GM18508 (cell line): ENCODE data around the gene BRCA1.
"Not testable (repeated sequence)": the region's sequence is repeated elsewhere in the genome, so short reads cannot be mapped to it uniquely, and the experiment has no call there.

Experiments
- ATAC-seq: cut with Tn5 transposase; IDR thresholded peaks from one replicate; pipeline ENCODE4 v1.9.1; 2021; ENCODE audit warnings: moderate number of reproducible peaks; ENCODE audit not compliant: insufficient read depth, unreplicated experiment

Gene BRCA1

DNA sequence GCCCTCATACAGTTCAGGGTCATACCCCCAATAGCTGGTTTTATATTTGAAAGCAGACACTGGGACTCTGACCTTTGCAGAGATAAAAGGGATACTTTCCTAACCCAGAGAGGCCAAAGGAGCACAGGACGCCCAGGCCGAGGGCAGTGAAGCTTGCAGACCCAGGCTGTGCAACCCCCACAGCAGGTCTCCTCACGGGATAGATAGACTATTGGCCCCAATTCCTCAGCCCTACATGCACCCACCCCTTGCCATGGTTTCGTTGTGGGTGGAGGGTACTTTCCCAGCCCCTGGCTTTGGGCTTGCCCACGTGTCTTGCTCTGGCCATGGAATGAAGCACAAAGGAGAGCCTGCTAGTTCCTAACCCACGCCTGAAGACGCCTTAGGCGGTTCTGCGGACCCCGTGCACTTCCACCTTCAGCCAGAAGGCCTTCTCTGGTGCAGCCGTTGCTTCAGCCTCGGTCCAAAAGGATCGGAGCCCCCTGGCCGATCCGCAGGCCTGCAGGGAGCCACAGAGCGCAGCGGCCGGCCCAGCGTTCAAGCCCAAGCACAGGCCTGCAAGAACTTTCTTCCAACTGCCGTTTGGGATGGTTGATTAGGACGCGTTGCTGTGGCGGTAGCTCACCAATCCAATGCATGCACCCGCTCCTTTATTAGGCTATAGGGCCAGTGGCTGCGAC is 9.8 kb upstream of the BRCA1 start:
- ATAC-seq, result no peak

DNA sequence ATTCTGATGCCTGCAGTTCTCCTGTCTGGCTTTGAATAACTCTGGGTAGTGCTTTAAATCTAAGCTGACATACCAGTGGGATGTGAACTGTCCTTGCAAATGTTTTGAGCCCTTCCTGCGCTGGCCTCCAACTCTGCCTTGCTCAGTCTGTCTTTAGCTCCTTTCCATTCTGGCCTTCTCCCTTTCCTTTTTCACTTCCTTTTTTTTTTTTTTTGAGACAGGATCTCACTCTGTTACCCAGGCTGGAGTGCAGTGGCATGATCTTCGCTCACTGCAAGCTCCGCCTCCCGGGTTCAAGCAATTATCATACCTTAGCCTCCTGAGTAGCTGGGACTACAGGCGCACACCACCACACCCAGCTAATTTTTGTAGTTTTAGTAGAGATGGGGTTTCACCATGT is 8.3 kb upstream of the BRCA1 start:
- ATAC-seq, result not testable (repeated sequence)

DNA sequence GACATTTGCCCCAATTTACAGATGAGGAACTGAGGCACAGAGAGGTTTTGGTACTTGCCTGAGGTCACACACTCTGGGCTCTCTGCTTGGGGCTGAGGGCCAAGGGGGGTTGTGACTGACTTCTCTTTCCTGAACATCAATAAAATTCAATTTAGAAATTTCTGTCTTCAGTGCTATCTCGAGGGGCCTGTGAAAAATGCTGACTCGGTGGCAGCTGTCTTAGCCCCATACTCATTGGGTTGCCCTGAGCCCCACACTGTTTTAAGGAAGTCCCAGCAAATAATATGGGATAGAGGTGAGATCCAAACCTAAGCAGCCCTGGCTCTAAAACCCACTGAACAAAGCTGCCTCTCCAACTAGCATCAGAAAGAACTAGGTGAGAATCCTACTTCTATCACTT is 7.0 kb upstream of the BRCA1 start:
- no peak for ATAC-seq

DNA sequence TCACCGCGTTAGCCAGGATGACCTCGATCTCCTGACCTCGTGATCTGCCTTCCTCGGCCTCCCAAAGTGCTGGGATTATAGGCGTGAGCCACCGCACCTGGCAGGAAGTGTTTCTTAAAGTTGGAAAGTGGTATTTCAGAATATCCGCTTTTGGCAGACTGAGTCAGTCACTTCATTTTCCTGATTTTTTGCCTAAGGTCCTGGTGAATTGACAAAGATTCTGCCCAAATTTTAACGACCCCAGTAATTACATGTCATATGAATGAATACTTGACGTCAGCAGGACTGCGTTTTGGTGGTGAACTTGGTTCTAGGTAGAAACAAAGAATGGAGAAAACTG is 4.5 kb upstream of the BRCA1 start:
- no peak for ATAC-seq

GRCh38 chr17:43127333-43127876 is 2.2 kb upstream of the BRCA1 start:
- not testable (repeated sequence) for ATAC-seq

GRCh38 chr17:43126911-43127290 is 1.7 kb upstream of the BRCA1 start:
- ATAC-seq, result no peak

- ATAC-seq, result no peak
These were observed 1.1 kb upstream of the BRCA1 start for GRCh38 chr17:43125967-43126910.

DNA sequence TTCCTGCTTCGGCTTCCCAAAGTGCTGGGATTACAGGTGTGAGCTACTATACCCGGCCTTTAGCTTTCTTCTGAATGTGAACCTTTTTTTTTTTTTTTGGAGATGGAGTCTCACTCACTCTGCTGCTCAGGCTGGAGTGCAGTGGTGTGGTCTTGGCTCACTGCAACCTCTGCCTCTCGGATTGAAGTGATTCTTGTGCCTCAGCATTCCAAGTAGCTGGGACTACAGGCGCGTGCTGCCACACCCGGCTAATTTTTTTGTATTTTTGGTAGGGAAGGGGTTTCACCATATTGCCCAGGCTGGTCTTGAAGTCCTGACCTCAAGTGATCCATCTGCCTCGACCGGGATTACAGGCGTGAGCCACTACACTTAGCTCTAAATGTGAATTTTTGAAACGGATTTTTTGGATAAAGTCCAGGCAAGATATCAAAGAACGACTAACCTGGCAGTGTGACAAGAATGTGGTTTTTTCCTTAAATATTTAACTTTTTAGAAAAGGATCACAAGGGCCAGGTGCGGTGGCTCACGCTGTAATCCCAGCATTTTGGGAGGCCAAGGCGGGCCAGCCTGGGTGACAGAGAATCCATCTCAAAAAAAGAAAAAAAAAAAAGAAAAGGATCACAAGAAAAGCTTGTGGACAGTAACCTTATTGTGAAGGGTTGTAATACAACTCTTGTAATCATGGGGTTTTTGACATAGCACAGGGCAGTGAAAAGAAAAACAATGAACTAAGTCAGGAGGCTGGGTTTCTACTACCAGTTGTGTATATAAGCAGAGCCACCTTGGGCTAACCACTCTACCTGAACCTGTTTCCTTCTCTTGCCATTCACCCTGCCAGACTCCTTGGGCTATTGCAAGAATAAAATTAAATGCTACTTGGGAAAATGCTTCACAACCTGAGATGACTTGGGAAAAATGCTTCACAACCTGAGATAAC is 6.2 kb downstream of the BRCA1 start:
- ATAC-seq, result no peak

- ATAC-seq, result no peak
These were observed 11.0 kb downstream of the BRCA1 start for GRCh38 chr17:43114151-43114552.

GRCh38 chr17:43106552-43106951 is 18.6 kb downstream of the BRCA1 start:
- no peak for ATAC-seq

- ATAC-seq, result no peak
These were observed 20.0 kb downstream of the BRCA1 start for GRCh38 chr17:43105146-43105545.

- ATAC-seq, result no peak
These were observed 20.5 kb downstream of the BRCA1 start for GRCh38 chr17:43104665-43105064.

DNA sequence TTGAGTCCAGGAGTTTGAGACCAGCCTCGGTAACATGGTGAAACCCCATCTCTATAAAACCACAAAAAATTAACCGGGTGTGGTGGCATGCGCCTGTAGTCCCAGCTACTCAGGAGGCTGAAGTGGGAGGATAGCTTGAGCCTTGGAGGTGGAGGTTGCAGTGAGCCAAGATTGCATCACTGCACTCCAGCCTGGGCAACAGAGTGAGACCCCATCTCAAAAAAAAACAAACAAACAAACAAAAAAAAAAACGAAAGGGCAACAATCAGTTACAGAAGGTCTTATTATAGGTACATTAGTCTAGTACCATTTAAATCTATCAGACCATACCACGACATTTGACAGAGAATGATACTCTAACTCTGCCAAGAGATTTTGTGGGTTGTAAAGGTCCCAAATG is 29.8 kb downstream of the BRCA1 start:
- ATAC-seq, result not testable (repeated sequence)

GRCh38 chr17:43094129-43094835 is 30.9 kb downstream of the BRCA1 start:
- no peak for ATAC-seq

GRCh38 chr17:43092901-43093300 is 32.3 kb downstream of the BRCA1 start:
- ATAC-seq, result no peak

- no peak for ATAC-seq
These were observed 35.1 kb downstream of the BRCA1 start for GRCh38 chr17:43090022-43090421.

DNA sequence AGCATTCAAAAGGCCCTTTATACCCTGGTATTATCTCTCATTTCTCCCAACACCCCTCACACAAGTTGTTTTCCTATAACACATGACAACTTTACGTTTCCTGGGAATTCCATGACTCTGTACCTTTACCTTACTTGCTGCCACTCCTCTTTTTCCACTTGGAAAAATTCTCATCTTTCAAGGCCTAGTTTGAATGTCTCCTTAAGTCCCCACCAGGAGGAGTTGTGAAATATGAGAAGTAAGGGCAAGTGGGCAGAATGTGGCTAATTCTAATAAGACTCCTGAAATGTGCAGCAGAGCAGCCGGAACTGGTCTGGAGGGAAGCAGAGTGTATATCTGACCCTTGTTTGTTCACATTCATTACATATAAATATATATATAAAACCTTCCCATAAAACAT is 39.7 kb downstream of the BRCA1 start:
- ATAC-seq, result no peak

DNA sequence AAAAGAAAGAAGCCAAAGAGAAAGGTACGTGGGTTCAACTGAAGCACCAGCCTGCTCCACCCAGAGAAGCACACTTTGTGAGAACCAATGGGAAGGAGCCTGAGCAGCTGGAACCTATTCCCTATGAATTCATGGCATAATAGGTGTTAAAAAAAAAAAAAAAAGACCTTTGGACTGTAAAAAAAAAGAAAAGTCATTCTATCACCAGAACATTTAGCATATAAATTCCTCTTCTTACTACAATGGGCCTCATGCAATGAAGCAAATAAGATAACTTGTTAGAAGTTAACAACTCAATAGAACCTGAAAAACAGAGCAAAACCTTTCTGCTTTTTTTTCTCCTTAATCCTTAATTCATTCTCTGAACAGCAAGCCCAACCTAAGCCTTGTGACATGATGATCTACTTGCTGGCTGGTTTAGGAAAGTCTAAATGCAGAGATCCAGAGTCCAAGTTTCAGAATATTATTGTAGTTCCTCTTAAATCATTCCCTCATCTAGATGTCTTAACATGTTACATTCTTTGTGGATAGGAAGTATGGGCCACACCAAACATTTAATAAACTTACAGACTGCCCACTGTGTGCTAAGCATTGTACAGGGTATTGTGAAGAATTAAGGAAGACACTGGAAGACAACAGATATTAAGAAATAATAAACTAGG is 45.4 kb downstream of the BRCA1 start:
- ATAC-seq, result no peak

GRCh38 chr17:43074869-43075268 is 50.3 kb downstream of the BRCA1 start:
- ATAC-seq, result no peak
